Measurements from ENCODE around the gene LRRC34. TPM values are rescaled to one million over a fixed set of nuclear protein-coding genes. Genes with fewer than 3 reads are reported as not detected.

The LRRC34 gene
- total and polyA plus RNA-seq, 2 donors (not counting 1 experiment from before 2014, with no cell fraction given): 3.5 to 11.8 TPM

GRCh38 chr3:169822540-169822939 is 9.8 kb upstream of the LRRC34 start:
- no peaks in the 10 kb centered on the region for H3K79me2 ChIP-seq (ENCODE audit: control insufficient read depth, insufficient read depth, low read length)
- intact Hi-C loops (cut with micrococcal nuclease): no loop called here
- Mint-ChIP-seq H3K4me3 (no peak overlapping the region), H3K9me3 (ENCODE audit: insufficient read depth) (no peaks in the 10 kb centered on the region), H3K27me3 (no peaks in the 10 kb centered on the region), H3K4me1 (peaks cover 7% of the 10 kb centered on the region), H3K27ac (no peak overlapping the region)
- no peaks in the 10 kb centered on the region for H3K36me3 ChIP-seq (replicated peaks in 1 of 2; ENCODE audit: control extremely low read depth in 1 of 2, control insufficient read depth in 1 of 2, extremely low read depth in 1 of 2, insufficient read depth in 2 of 2, low read length in 1 of 2)
- CTCF ChIA-PET: interaction anchor here (0.6 to 1.1 kb wide), 2 partner anchors 9 to 50 kb away, joined by 3 read pairs; no protein-coding TSS in a partner anchor
- ATAC-seq (ENCODE audit: low read depth) (no peak), DNase-seq (no peak)
- POLR2A ChIA-PET: no interaction called here
- no peak overlapping the region for H3K4me2 ChIP-seq (replicated peaks; ENCODE audit: low read depth, low read length, poor library complexity, severe bottlenecking)
- H3K27me3 ChIP-seq (replicated peaks in 1 of 4; ENCODE audit: control extremely low read depth in 1 of 4, control insufficient read depth in 3 of 4, insufficient read depth in 4 of 4, low read length in 3 of 4): no peaks in the 10 kb centered on the region
- TF ChIP-seq CTCF (IDR thresholded peaks at IDR 0.05) (no peak), EZH2 (IDR thresholded peaks at IDR 0.05; ENCODE audit: borderline replicate concordance, insufficient read depth, low read depth, low read length, poor library complexity, severe bottlenecking) (no peak)
- peaks cover 0 to 9% of the 10 kb centered on the region in 2 donors for H3K4me1 ChIP-seq (ENCODE audit: control insufficient read depth in 2 of 2, insufficient read depth in 2 of 2, low read length in 2 of 2)
- no peak overlapping the region for H3K4me3 ChIP-seq (ENCODE audit: control extremely low read depth in 1 of 5, extremely low read depth in 1 of 5, insufficient read depth in 1 of 5, low read depth in 2 of 5, low read length in 4 of 5)
- no peaks in the 10 kb centered on the region for H4K20me1 ChIP-seq (ENCODE audit: control insufficient read depth, insufficient read depth, low read length, poor library complexity, severe bottlenecking)
- 97% methylated on average over 20 of the region's 20 CpGs for WGBS (ENCODE audit: insufficient coverage)
- no peaks in the 10 kb centered on the region for H3K9me3 ChIP-seq (ENCODE audit: control extremely low read depth in 1 of 3, control insufficient read depth in 2 of 3, insufficient read depth in 1 of 3, low read length in 2 of 3)
- no peak overlapping the region for H3K9ac ChIP-seq (ENCODE audit: low read length)
- H2AFZ ChIP-seq (ENCODE audit: insufficient read depth, low read depth, low read length, poor library complexity, severe bottlenecking): no peak overlapping the region
- no peak overlapping the region for H3K27ac ChIP-seq (ENCODE audit: low read length in 2 of 2)

- ChIA-PET POLR2A (no interaction called here), CTCF (interaction anchor here (0.6 to 1.0 kb wide), 2 partner anchors 51 to 59 kb away, joined by 3 read pairs; no protein-coding TSS in a partner anchor)
- Mint-ChIP-seq H3K27ac (no peak overlapping the region), H3K27me3 (no peaks in the 10 kb centered on the region), H3K9me3 (ENCODE audit: insufficient read depth) (no peaks in the 10 kb centered on the region), H3K4me3 (no peak overlapping the region), H3K4me1 (peaks cover 7% of the 10 kb centered on the region)
- no peaks in the 10 kb centered on the region for H3K79me2 ChIP-seq (ENCODE audit: control insufficient read depth, insufficient read depth, low read length)
- intact Hi-C loops (cut with micrococcal nuclease): no loop called here
- TF ChIP-seq EZH2 (IDR thresholded peaks at IDR 0.05; ENCODE audit: borderline replicate concordance, insufficient read depth, low read depth, low read length, poor library complexity, severe bottlenecking) (no peak), CTCF (IDR thresholded peaks at IDR 0.05) (no peak)
- no peak overlapping the region for H3K4me3 ChIP-seq (ENCODE audit: control extremely low read depth in 1 of 5, extremely low read depth in 1 of 5, insufficient read depth in 1 of 5, low read depth in 2 of 5, low read length in 4 of 5)
- H3K4me1 ChIP-seq (ENCODE audit: control insufficient read depth in 2 of 2, insufficient read depth in 2 of 2, low read length in 2 of 2): peaks cover 0 to 9% of the 10 kb centered on the region in 2 donors
- no peaks in the 10 kb centered on the region for H3K36me3 ChIP-seq (replicated peaks in 1 of 2; ENCODE audit: control extremely low read depth in 1 of 2, control insufficient read depth in 1 of 2, extremely low read depth in 1 of 2, insufficient read depth in 2 of 2, low read length in 1 of 2)
- no peak for ATAC-seq (ENCODE audit: low read depth)
- no peak overlapping the region for H3K9ac ChIP-seq (ENCODE audit: low read length)
- H4K20me1 ChIP-seq (ENCODE audit: control insufficient read depth, insufficient read depth, low read length, poor library complexity, severe bottlenecking): no peaks in the 10 kb centered on the region
- no peak for DNase-seq
- no peaks in the 10 kb centered on the region for H3K9me3 ChIP-seq (ENCODE audit: control extremely low read depth in 1 of 3, control insufficient read depth in 2 of 3, insufficient read depth in 1 of 3, low read length in 2 of 3)
- no peaks in the 10 kb centered on the region for H3K27me3 ChIP-seq (replicated peaks in 1 of 4; ENCODE audit: control extremely low read depth in 1 of 4, control insufficient read depth in 3 of 4, insufficient read depth in 4 of 4, low read length in 3 of 4)
- no peak overlapping the region for H3K27ac ChIP-seq (ENCODE audit: low read length in 2 of 2)
- H3K4me2 ChIP-seq (replicated peaks; ENCODE audit: low read depth, low read length, poor library complexity, severe bottlenecking): no peak overlapping the region
- WGBS (ENCODE audit: insufficient coverage): 97% methylated on average over 15 of the region's 15 CpGs
- no peak overlapping the region for H2AFZ ChIP-seq (ENCODE audit: insufficient read depth, low read depth, low read length, poor library complexity, severe bottlenecking)
Measured at GRCh38 chr3:169822091-169822490, 9.4 kb upstream of the LRRC34 start.

All from B cell (primary cell).